ENCODE results near the gene KNOP1.

Gene KNOP1

DNA sequence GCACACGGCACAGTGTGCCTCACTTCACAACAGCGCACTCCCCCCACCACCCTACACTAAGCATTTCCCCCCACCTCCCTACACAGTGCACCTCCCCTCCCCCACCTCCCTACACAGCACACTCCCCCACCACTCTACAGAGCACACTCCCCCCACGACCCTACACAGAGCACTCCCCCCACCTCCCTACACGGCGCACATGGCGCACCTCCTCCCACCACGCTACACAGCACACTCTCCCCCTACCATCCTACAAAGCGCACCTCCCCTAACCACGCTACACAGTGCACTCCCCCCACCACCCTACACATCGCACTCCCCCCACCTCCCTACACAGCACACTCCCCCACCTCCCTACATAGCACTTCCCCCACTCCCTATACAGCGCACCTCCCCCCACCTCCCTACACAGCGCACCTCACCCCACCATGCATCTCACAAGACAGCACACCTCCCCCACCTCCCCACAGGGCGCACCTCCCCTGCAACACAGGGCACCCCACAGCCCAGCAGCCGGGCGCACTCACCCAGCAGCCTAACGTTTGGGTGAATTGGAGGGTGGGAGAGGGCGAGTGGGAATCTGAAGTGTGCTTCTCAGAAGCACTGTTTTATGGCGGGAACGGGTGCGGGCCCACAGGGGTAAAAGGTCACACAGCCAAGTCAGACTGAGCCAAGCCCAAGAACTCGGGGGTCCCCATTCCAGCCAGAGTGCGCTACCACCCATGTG, 10.3 kb downstream of the KNOP1 start:
- DNase-seq (ENCODE audit: low read depth in 2 of 2): no peak

DNA sequence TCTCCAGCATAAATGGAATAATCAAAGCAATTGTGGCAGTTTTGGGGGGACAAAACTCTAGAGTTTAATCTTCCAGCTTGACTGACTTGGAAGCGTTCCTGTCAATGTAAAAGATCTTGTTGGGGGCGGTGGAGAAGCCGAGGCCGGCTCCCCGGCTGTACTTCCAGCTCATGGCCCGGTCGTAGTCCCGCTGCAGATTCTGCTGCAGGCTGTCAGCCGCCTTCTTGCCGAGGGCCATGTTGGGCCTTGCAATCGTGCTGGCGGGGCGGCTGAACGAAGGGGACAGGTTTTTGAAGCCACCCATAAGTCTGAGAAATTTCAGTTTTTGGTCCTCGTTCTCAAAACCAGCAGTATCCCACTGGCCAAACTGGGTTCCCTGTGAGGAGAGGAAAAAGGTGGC, 11.2 kb downstream of the KNOP1 start:
- DNase-seq (ENCODE audit: low read depth in 2 of 2): no peak

DNA sequence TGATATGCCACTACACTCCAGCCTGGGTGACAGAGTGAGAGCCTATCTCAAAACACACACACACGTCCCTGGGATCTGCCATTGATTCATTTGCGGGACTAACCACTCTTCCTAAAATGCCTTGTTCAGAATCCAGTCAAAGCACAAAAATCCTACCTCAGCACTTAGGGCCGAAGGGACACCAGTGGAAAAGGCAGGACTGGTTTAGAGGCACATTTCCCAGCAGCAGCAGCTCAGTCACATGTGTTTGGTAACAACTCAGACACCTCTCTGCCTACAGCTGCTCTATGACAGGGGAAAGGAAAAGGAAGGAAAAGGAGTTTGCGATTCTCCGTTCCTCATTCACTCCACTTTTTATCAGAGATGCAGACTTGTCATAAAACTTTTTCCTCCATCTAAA, 12.2 kb downstream of the KNOP1 start:
- no peak for DNase-seq (ENCODE audit: low read depth in 2 of 2)

DNA sequence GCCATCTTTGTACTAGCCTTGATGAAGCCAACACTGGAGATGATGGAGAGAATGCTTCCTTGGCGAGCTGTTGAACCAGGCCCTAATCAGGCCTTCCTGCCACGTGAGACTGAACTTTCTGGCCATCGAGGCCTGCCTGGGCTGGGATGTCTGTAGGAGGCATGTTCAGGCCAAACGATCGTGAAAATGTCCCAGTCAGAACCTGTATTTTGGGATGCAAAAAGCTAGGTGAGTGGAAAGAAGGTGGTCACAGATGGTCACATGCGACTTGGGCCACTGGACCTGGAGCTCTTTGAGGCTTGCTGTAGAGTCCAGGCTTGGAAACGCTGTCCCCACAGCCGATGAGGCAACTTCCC, 12.9 kb downstream of the KNOP1 start:
- DNase-seq (ENCODE audit: low read depth in 2 of 2): no peak

DNA sequence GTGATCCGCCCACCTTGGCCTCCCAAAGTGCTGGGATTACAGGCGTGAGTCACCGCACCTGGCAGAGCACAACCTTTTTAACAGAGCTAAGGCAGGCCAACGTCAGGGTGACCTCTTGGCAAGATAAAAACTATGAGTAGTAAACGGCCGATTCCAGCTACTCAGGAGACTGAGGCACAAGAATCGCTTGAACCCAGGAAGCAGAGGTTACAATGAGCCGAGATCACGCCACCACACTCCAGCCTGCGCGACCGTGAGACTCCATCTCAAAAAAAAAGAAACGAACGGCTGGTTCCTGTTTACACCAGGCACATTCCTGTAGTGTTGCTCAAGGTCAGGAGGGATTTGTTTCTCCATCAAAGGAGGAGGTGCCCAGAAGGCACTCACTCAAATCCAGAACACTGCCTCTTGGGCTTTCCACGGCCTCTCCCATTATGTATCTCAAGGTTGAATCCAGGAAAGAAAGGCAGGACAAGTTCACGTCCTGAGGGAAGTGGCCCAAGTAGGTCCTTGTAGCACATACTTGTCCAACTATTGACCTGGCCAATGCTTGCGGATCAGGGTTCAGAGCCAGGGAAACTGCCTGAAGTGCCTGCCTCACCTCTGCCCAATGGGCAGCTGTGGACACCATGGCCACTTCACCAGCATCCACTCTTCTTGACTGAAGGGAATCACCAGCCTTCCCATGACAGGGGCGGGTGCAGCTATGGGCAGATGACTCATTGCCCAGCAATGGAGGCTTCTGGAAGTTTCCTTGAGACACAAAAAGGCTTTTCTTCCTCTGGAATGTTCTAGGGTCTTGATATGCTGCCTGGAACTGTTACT, 13.5 kb downstream of the KNOP1 start:
- DNase-seq (ENCODE audit: low read depth in 2 of 2): no peak

DNA sequence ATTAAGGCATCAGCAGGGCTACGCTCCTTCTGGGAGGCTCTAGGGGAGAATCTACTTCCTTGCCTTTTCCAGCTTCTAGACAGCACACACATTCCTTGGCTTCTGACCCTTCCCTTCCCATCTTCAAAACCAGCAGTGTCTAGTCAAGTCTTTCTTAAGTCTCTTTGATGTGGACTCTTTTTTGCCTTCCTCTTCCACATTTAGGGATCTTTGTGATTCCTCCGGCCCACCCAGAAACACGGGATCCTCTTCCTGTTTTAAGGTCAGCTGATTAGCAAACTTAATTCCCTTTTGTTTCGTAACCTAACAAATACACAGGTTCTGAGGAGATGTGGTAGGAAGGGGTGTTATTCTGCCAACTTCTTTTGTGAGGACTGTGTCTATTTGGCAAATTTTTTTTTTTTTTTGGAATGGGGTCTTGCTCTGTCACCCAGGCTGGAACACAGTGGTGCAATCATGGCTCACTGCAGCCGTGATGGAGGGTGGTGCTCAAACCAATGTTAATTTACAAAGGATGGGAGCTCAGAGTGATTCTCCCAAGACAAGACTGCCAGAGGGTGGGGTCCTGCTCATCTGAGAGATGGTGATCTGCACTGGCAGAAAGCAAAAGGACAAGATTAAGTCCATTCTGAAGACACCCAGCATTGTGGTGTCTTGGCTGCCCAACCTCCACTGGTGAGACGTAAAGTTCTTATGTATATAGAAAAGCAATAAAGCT, 14.7 kb downstream of the KNOP1 start:
- no peak for DNase-seq (ENCODE audit: low read depth in 2 of 2)

DNA sequence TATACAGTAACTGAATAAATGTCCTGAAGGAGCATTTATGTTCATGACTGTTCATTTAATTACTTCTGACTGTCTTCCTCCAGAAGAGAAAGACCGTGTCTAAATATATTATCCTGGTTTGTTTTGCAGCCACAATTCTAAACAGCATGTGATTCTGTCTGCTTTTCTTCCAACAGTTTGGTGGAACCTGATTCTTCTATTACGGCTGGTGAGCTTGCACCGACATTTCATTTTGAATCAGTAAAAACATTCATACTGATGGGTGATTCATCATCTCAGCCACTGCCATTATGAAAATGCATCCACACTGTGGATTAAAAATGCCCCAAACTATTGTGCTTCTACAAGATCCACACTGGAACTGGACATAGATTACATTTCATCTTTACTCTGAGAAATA, 16.9 kb downstream of the KNOP1 start:
- no peak for DNase-seq (ENCODE audit: low read depth in 2 of 2)

DNA sequence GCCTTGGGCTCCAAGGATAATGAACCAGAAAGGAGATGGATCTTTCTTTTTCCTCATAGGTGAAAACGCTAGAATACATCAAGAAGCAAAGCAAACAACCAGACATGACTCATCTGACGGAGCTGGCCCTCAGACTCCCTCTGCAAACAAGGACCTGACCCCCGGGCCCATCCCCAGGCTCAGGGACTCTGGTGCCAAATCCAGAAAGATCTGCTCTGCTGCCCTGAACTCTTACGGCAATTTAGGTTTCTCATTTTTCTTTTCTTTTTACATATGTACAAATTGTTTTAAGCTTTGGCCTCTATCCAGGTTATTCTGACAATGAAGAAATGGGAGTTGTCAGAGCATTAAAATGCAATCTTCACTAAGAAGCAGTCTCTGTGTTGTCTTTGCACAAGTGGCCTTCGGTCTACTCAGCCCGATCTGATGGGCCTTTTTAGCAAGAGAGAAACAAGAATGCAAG, 17.7 kb downstream of the KNOP1 start:
- DNase-seq (ENCODE audit: low read depth in 2 of 2): no peak

DNA sequence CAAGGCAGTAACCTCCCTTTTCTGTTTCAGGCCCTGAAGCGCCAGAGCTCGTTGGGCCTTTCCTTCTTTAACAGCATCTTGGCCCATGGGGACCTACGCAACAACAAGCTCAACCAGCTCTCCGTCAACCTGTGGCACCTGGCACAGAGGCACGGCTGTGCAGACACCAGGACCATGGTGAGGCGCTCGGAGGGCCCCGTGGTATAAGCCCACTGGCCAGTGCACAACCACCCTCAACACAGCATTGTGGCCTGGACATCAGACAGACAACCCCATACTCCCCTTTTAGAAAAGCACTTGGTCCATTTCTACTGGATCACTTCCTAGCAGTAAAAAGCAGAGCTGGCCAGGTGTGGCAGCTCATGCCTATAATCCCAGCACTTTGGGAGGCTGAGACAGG, 18.6 kb downstream of the KNOP1 start:
- DNase-seq (ENCODE audit: low read depth in 2 of 2): no peak

DNA sequence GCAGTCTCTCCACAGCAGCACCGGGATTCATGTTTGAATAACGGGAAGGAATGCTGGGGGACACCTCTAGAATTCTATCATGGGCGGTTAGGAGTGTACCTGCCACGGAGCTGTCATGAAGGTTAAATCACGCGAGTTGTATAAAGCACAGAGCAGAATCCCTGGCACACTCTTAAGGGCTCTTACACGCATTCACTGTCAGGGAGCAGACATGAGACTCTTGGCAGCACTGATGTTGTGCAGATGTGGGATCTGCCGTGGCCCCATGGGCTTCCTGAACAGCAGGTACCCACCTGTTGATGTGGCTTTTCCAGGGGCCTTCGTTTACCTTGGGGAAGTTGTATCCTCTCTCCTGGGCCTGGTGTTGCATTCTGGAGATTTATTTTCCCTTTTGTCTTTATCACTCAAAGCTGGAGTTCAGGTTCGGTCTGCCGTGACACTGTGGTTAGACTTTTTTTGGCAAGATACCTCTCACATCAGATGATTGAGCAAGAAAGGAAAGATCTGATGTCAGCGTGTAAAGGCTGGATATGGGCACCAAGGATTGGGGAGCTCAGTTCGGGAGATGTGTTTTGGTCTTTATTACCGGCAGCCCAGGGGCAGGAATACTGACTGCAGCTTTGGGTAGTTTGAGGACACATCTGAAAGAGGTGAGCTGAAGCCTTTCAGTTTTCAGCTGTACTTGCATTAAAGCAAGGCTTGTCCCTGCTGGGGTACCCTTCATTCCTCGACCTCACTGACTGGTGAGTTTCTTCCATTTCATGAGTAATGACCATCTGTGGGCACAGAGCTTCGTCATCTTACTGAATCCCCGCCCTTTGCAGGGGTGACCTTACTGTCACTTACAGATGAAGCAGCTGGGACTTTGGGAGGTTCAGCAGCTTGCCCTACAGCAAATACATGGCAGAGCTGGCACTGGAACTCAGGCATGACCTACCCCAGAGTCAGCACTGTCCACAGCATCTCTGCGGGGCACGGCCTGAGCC, 19.3 kb downstream of the KNOP1 start:
- DNase-seq (ENCODE audit: low read depth in 2 of 2): no peak

DNA sequence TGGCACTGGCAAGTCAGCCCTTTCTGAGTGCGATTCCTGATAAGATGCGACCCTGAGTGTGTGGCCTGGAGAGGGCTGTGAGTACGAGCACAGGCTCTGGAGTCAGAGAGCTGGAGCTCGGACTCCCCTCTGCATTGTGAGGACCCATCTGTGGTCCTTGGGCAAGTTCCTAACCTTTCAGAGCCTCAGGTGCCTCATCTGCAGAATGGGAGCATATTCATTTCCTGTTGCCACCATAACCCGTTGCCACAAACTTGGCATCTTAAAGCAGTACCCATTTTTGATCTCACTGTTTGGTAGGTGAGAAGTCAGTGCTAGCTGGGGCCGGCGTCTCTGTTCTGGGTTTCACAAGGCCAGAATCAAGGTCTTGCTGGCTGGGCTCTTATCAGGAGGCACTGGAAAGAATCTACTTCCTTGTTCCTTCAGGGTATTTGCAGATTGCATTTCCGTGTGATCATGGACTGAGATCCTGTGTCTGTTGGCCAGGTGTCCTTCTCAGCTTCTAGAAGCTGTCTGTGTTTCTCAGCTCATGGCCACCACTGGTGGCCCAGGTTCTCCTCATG, 20.2 kb downstream of the KNOP1 start:
- DNase-seq (ENCODE audit: low read depth in 2 of 2): no peak

DNA sequence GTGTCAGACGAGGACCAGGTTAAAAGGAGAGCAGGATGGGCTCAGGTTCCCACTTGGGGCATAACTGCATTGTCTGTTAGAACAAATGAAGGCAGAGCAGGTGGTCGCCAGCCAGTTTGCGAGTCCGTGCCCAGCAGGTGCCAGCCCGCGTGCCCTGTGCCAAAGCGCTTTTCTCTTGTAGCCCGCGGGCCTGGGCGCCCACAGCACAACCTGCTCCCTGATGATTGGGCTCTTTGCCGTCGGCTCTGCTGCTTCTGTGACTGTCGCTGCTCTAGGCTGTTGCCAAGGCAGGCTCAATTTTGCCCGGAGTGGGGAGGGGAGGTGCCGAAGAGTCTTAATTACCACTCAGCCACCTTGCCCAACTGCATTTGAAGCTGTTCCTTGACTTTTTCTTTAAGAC, 21.1 kb downstream of the KNOP1 start:
- no peak for DNase-seq (ENCODE audit: low read depth in 2 of 2)

DNA sequence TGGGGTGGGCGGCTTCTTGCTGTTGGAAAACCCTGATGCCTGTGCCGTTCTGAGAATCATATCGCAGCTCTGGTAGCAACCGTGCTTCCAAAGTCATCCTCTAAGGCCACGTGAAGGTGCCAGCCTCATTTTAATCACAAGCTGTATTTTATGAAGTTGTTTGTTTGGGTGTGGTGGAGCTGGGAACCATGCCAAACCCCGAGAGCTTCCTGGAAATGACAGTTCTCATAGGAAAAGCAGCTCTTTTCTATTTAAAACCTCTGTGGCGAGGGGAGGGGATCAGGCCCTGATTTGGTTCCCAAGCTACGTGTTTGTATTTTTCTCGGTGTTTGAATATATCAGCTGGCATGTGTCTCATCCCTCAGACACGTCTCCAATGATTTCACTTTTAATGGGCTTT, 21.7 kb downstream of the KNOP1 start:
- peak in 1 of 2 donors; percentile 22 for DNase-seq (ENCODE audit: low read depth in 2 of 2)

DNA sequence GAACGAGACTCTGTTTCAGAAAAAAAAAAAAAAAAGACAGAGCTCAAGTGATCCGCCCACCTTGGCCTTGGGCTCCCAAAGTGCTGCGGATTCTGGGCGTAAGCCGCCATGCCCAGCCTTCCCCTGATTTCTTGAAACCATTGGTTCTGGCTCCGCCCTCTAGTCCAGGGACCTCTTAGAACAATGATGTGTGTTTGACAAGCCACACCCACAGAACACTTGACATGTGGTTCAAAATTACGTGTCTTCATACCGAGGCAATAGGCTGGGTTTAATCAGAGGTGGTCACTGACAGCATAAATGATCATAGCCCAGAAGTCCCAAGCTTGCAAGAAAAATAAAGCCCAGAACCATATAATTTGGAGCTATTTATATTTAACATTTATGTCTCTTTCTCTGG, 23.0 kb downstream of the KNOP1 start:
- DNase-seq (ENCODE audit: low read depth in 2 of 2): no peak

DNA sequence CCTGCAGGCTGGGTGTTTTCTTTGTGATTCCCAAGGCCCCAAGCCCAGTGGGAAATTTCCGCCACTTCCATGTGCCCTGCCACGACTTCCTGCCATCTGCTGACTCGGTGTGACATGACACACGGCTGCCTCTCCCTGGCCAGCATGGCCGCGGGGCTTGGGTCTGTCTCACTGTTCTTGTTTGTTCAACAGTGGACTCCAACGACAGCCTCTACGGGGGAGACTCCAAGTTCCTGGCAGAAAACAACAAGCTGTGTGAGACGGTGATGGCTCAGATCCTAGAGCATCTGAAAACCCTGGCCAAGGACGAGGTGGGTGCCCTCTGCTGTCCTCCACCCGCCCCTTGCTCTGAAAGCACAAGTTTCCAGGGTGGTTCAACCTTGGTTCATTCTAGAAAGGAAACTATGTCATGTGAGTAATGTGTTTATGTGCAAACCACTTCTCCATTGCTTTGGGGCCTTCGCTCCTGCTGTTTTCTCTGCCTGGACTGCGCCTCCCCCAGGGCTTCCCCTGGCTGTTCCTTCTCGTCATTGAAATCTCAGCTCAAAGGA, 26.8 kb downstream of the KNOP1 start:
- no peak for DNase-seq (ENCODE audit: low read depth in 2 of 2)

DNA sequence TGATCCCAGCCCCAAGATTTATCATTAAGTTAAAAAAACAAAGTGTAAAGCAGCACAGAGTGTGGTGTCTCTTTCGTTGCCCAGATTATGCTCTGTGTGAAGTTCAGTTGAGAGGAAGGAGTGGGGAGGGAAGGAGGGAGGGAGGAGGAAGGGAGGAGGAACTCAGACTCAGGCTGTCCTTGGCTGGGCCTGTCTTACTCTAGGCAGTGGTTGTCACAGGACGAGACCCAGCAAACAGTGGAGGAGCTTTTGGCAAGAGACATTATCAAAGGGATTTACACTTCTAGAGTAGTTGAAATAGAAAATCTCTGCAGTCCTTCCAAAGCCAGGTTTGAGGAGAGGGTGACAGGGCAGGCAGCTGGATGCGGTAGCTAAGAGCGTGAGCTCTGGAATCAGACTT, 27.8 kb downstream of the KNOP1 start:
- DNase-seq (ENCODE audit: low read depth in 2 of 2): no peak

DNA sequence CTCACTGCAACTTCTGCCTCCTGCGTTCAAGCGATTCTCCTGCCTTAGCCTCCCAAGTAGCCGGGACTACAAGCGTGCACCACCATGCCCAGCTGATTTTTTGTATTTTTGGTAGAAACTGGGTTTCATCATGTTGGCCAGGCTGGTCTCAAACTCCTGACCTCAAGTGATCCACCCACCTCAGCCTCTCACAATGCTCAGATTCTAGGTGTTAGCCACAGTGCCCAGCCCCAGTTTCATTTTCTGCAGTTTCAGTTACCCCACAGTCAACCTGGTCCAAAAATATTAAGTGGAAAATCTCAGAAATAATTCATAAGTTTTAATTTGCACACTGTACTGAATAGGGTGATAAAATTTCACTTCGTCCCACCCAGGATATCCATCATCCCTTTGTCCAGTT, 28.7 kb downstream of the KNOP1 start:
- DNase-seq (ENCODE audit: low read depth in 2 of 2): no peak

DNA sequence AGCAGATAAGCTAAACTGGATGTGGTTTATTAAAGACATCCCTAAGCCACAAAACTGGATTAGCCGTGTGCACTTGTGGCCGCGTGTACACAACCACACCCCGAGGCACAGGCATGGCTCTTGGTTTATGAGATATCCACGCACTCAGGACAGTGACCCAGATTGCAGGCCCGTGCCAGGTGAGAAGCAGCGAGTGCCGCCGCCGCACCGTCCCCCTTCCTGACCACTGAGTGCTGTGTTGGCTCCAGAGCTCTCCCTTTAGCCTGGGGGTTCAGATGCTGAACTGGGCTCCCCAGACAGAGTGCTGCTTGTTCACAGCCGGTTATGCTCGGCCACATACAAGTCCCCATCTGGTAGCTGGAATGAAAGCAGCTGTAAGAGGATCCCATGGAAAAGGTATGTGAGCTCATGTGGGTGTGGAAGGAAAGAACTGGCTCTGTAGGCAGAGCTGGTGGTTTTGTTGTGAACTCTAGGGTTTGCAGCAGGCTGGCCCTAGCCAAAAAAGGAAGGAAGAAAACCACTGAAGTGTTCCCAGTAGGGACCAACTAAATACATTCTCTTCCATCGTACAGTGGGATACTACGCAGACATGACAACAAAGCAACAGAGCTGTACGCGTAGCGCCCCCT, 29.5 kb downstream of the KNOP1 start:
- no peak for DNase-seq (ENCODE audit: low read depth in 2 of 2)

DNA sequence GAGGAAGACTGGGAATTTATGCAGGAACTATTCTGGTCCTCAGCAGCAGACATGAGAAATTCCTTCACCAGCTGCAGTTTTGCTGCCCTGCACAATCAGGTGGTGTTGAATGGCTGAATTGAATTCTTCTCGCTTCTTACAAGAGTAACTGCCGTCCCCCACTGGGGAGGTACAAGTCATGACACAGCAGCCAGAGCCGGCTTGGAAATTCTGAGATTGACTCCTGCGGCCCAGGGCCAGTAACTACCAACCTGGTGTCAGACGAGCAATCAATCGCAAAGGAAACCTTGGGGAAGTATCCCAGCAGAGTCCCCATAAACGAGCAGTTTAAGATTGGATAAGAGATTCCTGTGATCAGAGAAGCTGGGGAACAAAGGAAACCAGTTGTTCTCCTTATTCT, 30.7 kb downstream of the KNOP1 start:
- no peak for DNase-seq (ENCODE audit: low read depth in 2 of 2)

DNA sequence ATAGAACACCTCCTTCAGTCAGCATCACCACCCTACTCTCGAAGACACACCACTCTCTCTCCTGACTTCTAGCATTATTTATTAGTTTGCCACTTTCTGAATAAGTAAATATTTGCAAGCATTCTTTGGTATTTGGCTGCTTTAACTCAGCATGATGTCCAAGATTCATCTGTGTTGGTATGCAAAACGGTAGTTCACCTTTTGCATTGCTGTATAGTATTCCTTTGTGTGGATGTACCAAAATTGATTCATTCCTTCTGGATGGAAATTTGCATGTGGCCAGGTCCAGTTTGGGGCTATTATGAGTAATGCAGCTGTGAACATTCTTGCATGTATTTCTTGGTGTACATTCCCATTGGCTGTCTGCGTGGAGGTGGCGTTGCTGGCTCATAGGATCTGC, 32.9 kb downstream of the KNOP1 start:
- no peak for DNase-seq (ENCODE audit: low read depth in 2 of 2)

Data from stimulated activated CD4-positive, alpha-beta T cell treated with anti-CD3 and anti-CD28 coated beads, Interleukin-1b, Interleukin-23, amount 100 ng/mL, for 1 hour (primary cell).